ENCODE measurements around the gene ARSH.

GRCh38 chrX:2958199-2958598, 48.1 kb upstream of the ARSH start:
- no peak for TF ChIP-seq CTCF (IDR thresholded peaks at IDR 0.05)
- no peak for TF ChIP-seq POLR2A (IDR thresholded peaks at IDR 0.05)

Measured in esophagus squamous epithelium (tissue), 4 donors.